K562 (cell line): Measurements from ENCODE around the gene AKT1S1. TPM values are rescaled to one million over a fixed set of nuclear protein-coding genes. Genes with fewer than 3 reads are reported as not detected.

Experiments used
- ATAC-seq: fragments of 200-7000 bp; cut with Tn5 transposase; 3 replicates; pipeline ENCODE4 v1.9.1; 2020; ENCODE audit warnings: moderate library complexity
- BruUV-seq: library from RNA; stranded (reverse); fragments of 400-500 nt; replicated peaks from 2 replicates; lab custom pipeline; 2021; lab: Mats Ljungman, UMichigan
- CTCF ChIA-PET: fragments of 300-600 bp; formaldehyde crosslinking; extraction: SDS; loops from one replicate; lab custom pipeline; 2021; ENCODE audit warnings: low intra/inter-chr PET ratio; lab: Yijun Ruan, JAX
- POLR2A ChIA-PET: fragments of 300-600, 350-650 bp; sonication (Branson Sonifier 250); formaldehyde crosslinking; extraction: SDS; loops from one replicate; lab custom pipeline; 2021; ENCODE audit warnings: antibody characterized with exemption, inconsistent platforms; lab: Yijun Ruan, JAX
- DNase-seq, 4 experiments: peaks; one replicate each; pipeline versions ENCODE4 v3.0.0 to v3.0.0-alpha.2; 2011 to 2018; ENCODE audit warnings: low spot score in 3 of 4, mixed read lengths in 3 of 4; ENCODE audit errors: extremely low read depth in 1 of 4
- FAIRE-seq: peaks from 2 replicates; lab custom pipeline; 2011; peaks lifted over from hg19 to GRCh38; lab: Jason Lieb, UNC
- H2AFZ ChIP-seq: 2 replicates; pipeline ENCODE4 v1.6.0; 2011; ENCODE audit warnings: low read depth, low read length, control low read depth, inconsistent platforms
- H3K27ac ChIP-seq: fragments of 200-600 bp; 3 replicates; pipeline ENCODE4 v1.8.0; 2011; ENCODE audit warnings: low read depth, mild to moderate bottlenecking, control low read depth, inconsistent platforms, low read length, moderate library complexity, mixed read lengths; ENCODE audit errors: extremely low read depth
- H3K27me3 ChIP-seq, 2 experiments: fragments of 300-600 bp in 1 of 2; 2 replicates in 1 of 2; 3 replicates in 1 of 2; pipeline versions ENCODE4 v1.6.0 to v1.8.0; 2011; ENCODE audit warnings: inconsistent platforms in 2 of 2, low read length in 2 of 2, mild to moderate bottlenecking in 1 of 2, mixed read lengths in 1 of 2, moderate library complexity in 1 of 2; ENCODE audit not compliant: control insufficient read depth in 2 of 2, insufficient read depth in 2 of 2
- H3K36me3 ChIP-seq: fragments of 300-600 bp; 3 replicates; pipeline ENCODE4 v1.8.0; 2011; ENCODE audit warnings: mild to moderate bottlenecking, low read length, inconsistent platforms; ENCODE audit not compliant: control insufficient read depth, insufficient read depth
- H3K4me1 ChIP-seq, 2 experiments: fragments of 200-600 bp in 1 of 2; replicated peaks in 1 of 2; 2 replicates in 1 of 2; 3 replicates in 1 of 2; pipeline versions ENCODE4 v1.5.1 to v1.8.0; 2011; ENCODE audit warnings: inconsistent platforms in 2 of 2, low read length in 2 of 2, mild to moderate bottlenecking in 1 of 2, mixed read lengths in 1 of 2, moderate library complexity in 1 of 2; ENCODE audit not compliant: control insufficient read depth in 2 of 2, insufficient read depth in 2 of 2
- H3K4me2 ChIP-seq: 2 replicates; pipeline ENCODE4 v1.6.1; 2011; ENCODE audit warnings: low read length, control low read depth, inconsistent platforms, mixed read lengths; ENCODE audit not compliant: insufficient read depth
- H3K4me3 ChIP-seq: fragments of 200-600 bp; sonication (generic), shearing (Covaris generic); 2 replicates; pipeline ENCODE4 v1.5.1; 2016; ENCODE audit warnings: control low read depth, inconsistent platforms
- H3K79me2 ChIP-seq: fragments of 200-600 bp; 3 replicates; pipeline ENCODE4 v1.8.0; 2011; ENCODE audit warnings: low read length, inconsistent platforms; ENCODE audit not compliant: control insufficient read depth, insufficient read depth
- H3K9ac ChIP-seq, 2 experiments: 2 replicates each; pipeline versions ENCODE4 v1.6.0 to v1.6.1; 2011; ENCODE audit warnings: low read depth in 2 of 2, low read length in 2 of 2, control low read depth in 1 of 2, inconsistent platforms in 1 of 2, mild to moderate bottlenecking in 1 of 2, mixed read lengths in 1 of 2; ENCODE audit not compliant: insufficient read depth in 1 of 2
- H3K9me1 ChIP-seq: one replicate; pipeline ENCODE4 v1.6.0; 2011; ENCODE audit warnings: inconsistent platforms, mild to moderate bottlenecking, low read length, moderate library complexity; ENCODE audit not compliant: control insufficient read depth, insufficient read depth
- H3K9me3 ChIP-seq: replicated peaks from 2 replicates; pipeline ENCODE4 v1.5.1; 2011; ENCODE audit warnings: low read depth, low read length, inconsistent platforms; ENCODE audit not compliant: control insufficient read depth, insufficient read depth
- H4K20me1 ChIP-seq: replicated peaks from 2 replicates; pipeline ENCODE4 v1.6.1; 2011; ENCODE audit warnings: low read length, inconsistent platforms, mixed read lengths; ENCODE audit not compliant: control insufficient read depth, insufficient read depth
- ASH1L ChIP-seq: fragments of 450-650 bp; IDR thresholded peaks from 2 replicates; pipeline ENCODE4 v1.6.1; 2018; ENCODE audit warnings: borderline replicate concordance, mild to moderate bottlenecking, low read depth; ENCODE audit not compliant: partially characterized antibody
- NFIC ChIP-seq: fragments of 450-650 bp; IDR thresholded peaks from 2 replicates; pipeline ENCODE4 v1.6.1; 2017; ENCODE audit warnings: mild to moderate bottlenecking, inconsistent platforms
- YY1 ChIP-seq, 3 experiments: IDR thresholded peaks; 2 replicates each; pipeline ENCODE4 v1.6.1; 2011; ENCODE audit warnings: low read length in 2 of 3, mild to moderate bottlenecking in 2 of 3, moderate library complexity in 2 of 3, borderline replicate concordance in 1 of 3, control low read depth in 1 of 3, low read depth in 1 of 3; ENCODE audit not compliant: insufficient read depth in 3 of 3, insufficient replicate concordance in 2 of 3, control insufficient read depth in 1 of 3, insufficient read length in 1 of 3; ENCODE audit errors: extremely low read depth in 1 of 3
- ZC3H11A ChIP-seq: IDR thresholded peaks from 2 replicates; pipeline ENCODE4 v1.6.1; 2012; ENCODE audit warnings: low read depth, low read length, improper control_type of control experiment
- WGBS: fragments of 100-300 bp; shearing (Covaris generic); methylation state at CpG from one replicate; pipeline ENCODE4 v1.1.6; 2016; ENCODE audit warnings: low coverage, mixed read lengths; ENCODE audit not compliant: insufficient coverage; ENCODE audit errors: missing lambda C conversion rate; 5-methylcytosine and 5-hydroxymethylcytosine counted together
- in situ Hi-C: fragments of 300-500 bp; cut with MboI; formaldehyde crosslinking; loops from 4 replicates; pipeline ENCODE4 v1.15.0; 2018; ENCODE audit warnings: inconsistent platforms, mixed read lengths
- intact Hi-C: fragments of 100-400 bp; cut with micrococcal nuclease; formaldehyde crosslinking; loops from 2 replicates; pipeline ENCODE4 v1.14.2; 2022
- polyA plus RNA-seq, 8 experiments: library from polyadenylated mRNA; depleted of rRNA in 4 of 8; stranded (reverse) in 5 of 8; unstranded in 3 of 8; fragments of >200 nt; fragmentation: Nextera tagmentation in 2 of 8; fragmentation: Illumina TruSeq in 1 of 8; extraction: Ambion mirVana in 2 of 8; extraction: Trizol in 1 of 8; gene quantifications; 2 replicates each; pipeline versions ENCODE4 v1.2.1 to v1.2.3, GENCODE V29; 2011 to 2014; ENCODE audit warnings: inconsistent platforms in 1 of 8, missing spikeins in 1 of 8
- total RNA-seq, 7 experiments: library from RNA; depleted of rRNA in 6 of 7; stranded (reverse); fragments of >200 nt in 6 of 7; fragmentation: Illumina TruSeq in 2 of 7; extraction: Trizol in 2 of 7; gene quantifications; 2 replicates each; pipeline versions ENCODE4 v1.2.1 to v1.2.3, GENCODE V29; 2011 to 2021; ENCODE audit warnings: low replicate concordance in 1 of 7
- TF ChIP-seq, protein P1 (sequence below): sonication (generic); formaldehyde crosslinking; IDR thresholded peaks from 2 replicates; pipeline ENCODE4 v1.8.1; 2023; ENCODE audit warnings: mild to moderate bottlenecking, missing genetic modification reagents

The AKT1S1 gene
- total and polyA plus RNA-seq, 9 of the 15 experiments (the other 6 are each of a cell fraction or from before 2014, with no cell fraction given): 1.2 to 50.3 (median 17.1) TPM

GRCh38 chr19:49840736-49841249 is 36.4 kb downstream of the AKT1S1 start:
- Histone ChIP-seq H3K36me3 (peaks cover 51% of the 10 kb centered on the region), H3K27me3 (no peaks in the 10 kb centered on the region), H3K79me2 (no peaks in the 10 kb centered on the region), H4K20me1 (no peaks in the 10 kb centered on the region), H3K4me3 (no peak overlapping the region), H2AFZ (no peak overlapping the region), H3K4me2 (no peak overlapping the region), H3K4me1 (peaks cover 0 to 18% of the 10 kb centered on the region in 2 experiments; a peak in 2 of 5 replicates), H3K9me3 (no peaks in the 10 kb centered on the region), H3K9ac (peak overlapping the region in 1 of 2 experiments; percentile 70; a peak in 2 of 4 replicates), H3K27ac (no peak overlapping the region; the same call in 2 of the 3 replicates), H3K9me1 (peaks cover 2% of the 10 kb centered on the region)
- no TSS peak for BruUV-seq
- ChIA-PET CTCF (no interaction called here), POLR2A (interaction anchor here (2.2 kb wide), 1 partner anchor 9 kb away, joined by 7 read pairs; no protein-coding TSS in a partner anchor)
- ATAC-seq: no peak
- in situ Hi-C loops: no loop called here
- FAIRE-seq: no peak
- 78% methylated on average over 17 of the region's 17 CpGs for WGBS
- TF ChIP-seq, protein P1, sequence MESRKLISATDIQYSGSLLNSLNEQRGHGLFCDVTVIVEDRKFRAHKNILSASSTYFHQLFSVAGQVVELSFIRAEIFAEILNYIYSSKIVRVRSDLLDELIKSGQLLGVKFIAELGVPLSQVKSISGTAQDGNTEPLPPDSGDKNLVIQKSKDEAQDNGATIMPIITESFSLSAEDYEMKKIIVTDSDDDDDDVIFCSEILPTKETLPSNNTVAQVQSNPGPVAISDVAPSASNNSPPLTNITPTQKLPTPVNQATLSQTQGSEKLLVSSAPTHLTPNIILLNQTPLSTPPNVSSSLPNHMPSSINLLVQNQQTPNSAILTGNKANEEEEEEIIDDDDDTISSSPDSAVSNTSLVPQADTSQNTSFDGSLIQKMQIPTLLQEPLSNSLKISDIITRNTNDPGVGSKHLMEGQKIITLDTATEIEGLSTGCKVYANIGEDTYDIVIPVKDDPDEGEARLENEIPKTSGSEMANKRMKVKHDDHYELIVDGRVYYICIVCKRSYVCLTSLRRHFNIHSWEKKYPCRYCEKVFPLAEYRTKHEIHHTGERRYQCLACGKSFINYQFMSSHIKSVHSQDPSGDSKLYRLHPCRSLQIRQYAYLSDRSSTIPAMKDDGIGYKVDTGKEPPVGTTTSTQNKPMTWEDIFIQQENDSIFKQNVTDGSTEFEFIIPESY: 0 out of 2 replicates have a peak, but pooled peaks have one; percentile 47
- TF ChIP-seq ZC3H11A (no peak), ASH1L (no peak), NFIC (peak; percentile 65), YY1 (IDR thresholded peaks at IDR 0.05; ENCODE audit: borderline replicate concordance in 1 of 3, control insufficient read depth in 1 of 3, extremely low read depth in 1 of 3, insufficient read depth in 3 of 3, insufficient read length in 1 of 3, insufficient replicate concordance in 2 of 3, low read depth in 1 of 3, low read length in 2 of 3) (peak in 1 of 3 experiments; percentile 24)
- DNase-seq: no peak
- intact Hi-C loops: no loop called here
